Omental fat pad (tissue), 4 donors: ENCODE results near the gene RANBP17. TPM values are rescaled to one million over a fixed set of nuclear protein-coding genes. Genes with fewer than 3 reads are reported as not detected.

ENCODE experiments used
- ATAC-seq: fragments of 150-250 bp; one replicate; pipeline ENCODE4 v1.9.1; 2016; ENCODE audit warnings: mild to moderate bottlenecking, moderate library complexity; ENCODE audit not compliant: low FRiP score
- DNase-seq: peaks from one replicate; pipeline ENCODE4 v3.0.0-alpha.2; 2019; ENCODE audit warnings: low spot score
- CTCF ChIP-seq, 3 donors: fragments of 450-650 bp; IDR thresholded peaks; one replicate each; pipeline ENCODE4 v1.5.1; 2016 to 2017; ENCODE audit warnings: antibody characterized with exemption in 3 of 3, mild to moderate bottlenecking in 3 of 3, moderate library complexity in 2 of 3
- total RNA-seq, 4 donors: library from RNA; depleted of rRNA; stranded (reverse); fragments of >200 nt; gene quantifications; one replicate each; pipeline ENCODE4 v1.1.0, GENCODE V29; 2016

The RANBP17 gene
- total RNA-seq, 4 donors from 2014 or later, result 0.93 to 10.7 (median 3.8) TPM

- DNase-seq (no peak), ATAC-seq (no peak)
- no peak for TF ChIP-seq CTCF (IDR thresholded peaks at IDR 0.05)
These were observed 449.1 kb downstream of the RANBP17 start for GRCh38 chr5:171310819-171311321.

GRCh38 chr5:171311322-171312077, 449.7 kb downstream of the RANBP17 start:
- no peak for ATAC-seq
- TF ChIP-seq CTCF (IDR thresholded peaks at IDR 0.05), result no peak
- DNase-seq, result no peak

- TF ChIP-seq CTCF (IDR thresholded peaks at IDR 0.05), result no peak
- ATAC-seq, result no peak
- DNase-seq, result no peak
These were observed 450.5 kb downstream of the RANBP17 start for GRCh38 chr5:171312129-171312974.

- DNase-seq (no peak), ATAC-seq (no peak)
- TF ChIP-seq CTCF (IDR thresholded peaks at IDR 0.05), result no peak
These were observed 451.8 kb downstream of the RANBP17 start for GRCh38 chr5:171313481-171314206.

GRCh38 chr5:171314728-171315385, 453.0 kb downstream of the RANBP17 start:
- no peak for TF ChIP-seq CTCF (IDR thresholded peaks at IDR 0.05)
- ATAC-seq (no peak), DNase-seq (no peak)

- DNase-seq (no peak), ATAC-seq (no peak)
- TF ChIP-seq CTCF (IDR thresholded peaks at IDR 0.05), result no peak
These were observed 453.6 kb downstream of the RANBP17 start for GRCh38 chr5:171315386-171315891.
